Pulmonary artery endothelial cell (primary cell): ENCODE results near the gene TMEM242. TPM values are rescaled to one million over a fixed set of nuclear protein-coding genes. Genes with fewer than 3 reads are reported as not detected.

Experiments used
- DNase-seq: peaks from one replicate; pipeline ENCODE4 v3.0.0-alpha.2; 2011; ENCODE audit warnings: low read depth, low spot score
- total RNA-seq: library from RNA; depleted of rRNA; stranded (reverse); fragments of >200 nt; gene quantifications from 2 replicates; pipeline ENCODE4 v1.2.3, GENCODE V29; 2014

TMEM242 gene
- total RNA-seq, 1 donor from 2014 or later: 5.7 TPM

GRCh38 chr6:157271911-157272310, 51.4 kb downstream of the TMEM242 start:
- no peak for DNase-seq

- no peak for DNase-seq
Observed at GRCh38 chr6:157271441-157271840, 51.9 kb downstream of the TMEM242 start.

- DNase-seq: no peak
Observed at GRCh38 chr6:157270916-157271315, 52.4 kb downstream of the TMEM242 start.

GRCh38 chr6:157270308-157270707, 53.0 kb downstream of the TMEM242 start:
- DNase-seq: no peak

GRCh38 chr6:157269261-157269794, 54.0 kb downstream of the TMEM242 start:
- peak; percentile 84 for DNase-seq

- DNase-seq: no peak
Observed at GRCh38 chr6:157268835-157269234, 54.5 kb downstream of the TMEM242 start.

GRCh38 chr6:157268396-157268795, 54.9 kb downstream of the TMEM242 start:
- no peak for DNase-seq

GRCh38 chr6:157267654-157268053, 55.7 kb downstream of the TMEM242 start:
- no peak for DNase-seq

- DNase-seq: no peak
Observed at GRCh38 chr6:157267109-157267611, 56.2 kb downstream of the TMEM242 start.

- no peak for DNase-seq
Observed at GRCh38 chr6:157266274-157267101, 56.8 kb downstream of the TMEM242 start.

- DNase-seq: no peak
Observed at GRCh38 chr6:157265635-157266034, 57.7 kb downstream of the TMEM242 start.

- DNase-seq: no peak
Observed at GRCh38 chr6:157265186-157265585, 58.1 kb downstream of the TMEM242 start.

- no peak for DNase-seq
Observed at GRCh38 chr6:157264701-157265100, 58.6 kb downstream of the TMEM242 start.

- DNase-seq: no peak
Observed at GRCh38 chr6:157263881-157264397, 59.4 kb downstream of the TMEM242 start.

- no peak for DNase-seq
Observed at GRCh38 chr6:157263146-157263545, 60.2 kb downstream of the TMEM242 start.

GRCh38 chr6:157261606-157262005, 61.7 kb downstream of the TMEM242 start:
- DNase-seq: no peak

- DNase-seq: no peak
Observed at GRCh38 chr6:157260735-157261410, 62.4 kb downstream of the TMEM242 start.

- no peak for DNase-seq
Observed at GRCh38 chr6:157259443-157259842, 63.9 kb downstream of the TMEM242 start.

GRCh38 chr6:157258878-157259277, 64.4 kb downstream of the TMEM242 start:
- no peak for DNase-seq

GRCh38 chr6:157255079-157255478, 68.2 kb downstream of the TMEM242 start:
- DNase-seq: no peak

GRCh38 chr6:157254538-157254937, 68.8 kb downstream of the TMEM242 start:
- no peak for DNase-seq

- DNase-seq: no peak
Observed at GRCh38 chr6:157253699-157254098, 69.6 kb downstream of the TMEM242 start.
